Measurements from ENCODE around the gene DDX6. TPM values are rescaled to one million over a fixed set of nuclear protein-coding genes. Genes with fewer than 3 reads are reported as not detected.

The DDX6 gene
- total and polyA plus RNA-seq, 2 of the 8 experiments (the other 6 are each of a cell fraction or from before 2014, with no cell fraction given), result 29.8 to 181 TPM

DNA sequence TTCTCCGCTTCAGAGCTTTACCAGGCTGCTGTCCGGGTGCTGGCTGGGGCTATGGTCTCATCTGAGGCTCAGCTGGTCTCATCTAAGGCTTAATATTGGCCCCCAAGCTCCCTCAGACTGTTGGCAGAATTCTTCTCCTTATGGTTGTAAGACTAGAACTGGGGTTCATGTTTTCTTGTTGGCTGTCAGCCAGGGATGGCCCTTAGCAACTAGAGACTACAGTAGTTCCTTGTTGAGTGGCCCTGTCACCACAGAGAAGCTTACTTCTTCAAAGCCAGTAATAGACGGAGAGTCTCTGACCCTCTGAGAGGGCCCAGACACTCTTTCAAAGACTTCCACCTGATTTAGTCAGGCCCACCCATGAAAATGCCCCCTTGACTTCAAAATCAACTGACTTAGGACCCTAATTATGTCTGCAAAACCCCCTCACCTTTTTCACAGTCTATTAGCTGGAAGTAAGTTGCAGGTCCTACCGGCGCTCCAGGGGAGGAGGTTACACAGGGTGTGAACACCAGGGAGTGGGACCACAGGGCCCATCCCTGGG lies 87.3 kb downstream of the DDX6 start:
- Histone ChIP-seq H3K9me3 (ENCODE audit: insufficient read depth in 2 of 2, low read depth in 1 of 2, low read length in 1 of 2) (peaks cover 6 to 7% of the 10 kb centered on the region in 2 experiments; a peak in 2 of 4 replicates), H3K4ac (replicated peaks; ENCODE audit: insufficient read length, low read depth, low read length) (no peak overlapping the region), H3K4me2 (ENCODE audit: insufficient read depth in 1 of 2, low read depth in 2 of 2, low read length in 2 of 2) (no peak overlapping the region), H2BK12ac (ENCODE audit: low read depth, low read length) (no peak overlapping the region), H3K9ac (replicated peaks in 1 of 4; ENCODE audit: extremely low read depth in 1 of 4, low read depth in 3 of 4, low read length in 3 of 4) (no peak overlapping the region), H3K79me1 (ENCODE audit: low read depth, low read length) (no peaks in the 10 kb centered on the region; the same call in 1 of the 2 replicates), H2BK5ac (ENCODE audit: low read depth, low read length) (no peak overlapping the region), H3K79me2 (ENCODE audit: control insufficient read depth in 1 of 2, insufficient read depth in 2 of 2, low read length in 2 of 2) (no peaks in the 10 kb centered on the region), H3K18ac (ENCODE audit: extremely low read depth, low read length) (no peak overlapping the region), H4K20me1 (replicated peaks in 1 of 2; ENCODE audit: control insufficient read depth in 1 of 2, insufficient read depth in 2 of 2, low read length in 2 of 2) (no peaks in the 10 kb centered on the region), H3K27me3 (replicated peaks in 1 of 4; ENCODE audit: control insufficient read depth in 3 of 4, extremely low read depth in 1 of 4, insufficient read depth in 3 of 4, low read length in 3 of 4) (no peaks in the 10 kb centered on the region), H3K14ac (ENCODE audit: insufficient read length) (no peak overlapping the region), H3K4me1 (replicated peaks in 1 of 4; ENCODE audit: control insufficient read depth in 3 of 4, insufficient read depth in 4 of 4, low read length in 3 of 4) (peaks cover 0 to 9% (median 4%) of the 10 kb centered on the region in 4 experiments; a peak in 3 of 7 replicates), H2AFZ (ENCODE audit: low read length) (no peak overlapping the region), H3K36me3 (ENCODE audit: control insufficient read depth in 2 of 4, insufficient read depth in 4 of 4, low read length in 3 of 4) (peaks cover 0 to 6% (median 0%) of the 10 kb centered on the region in 4 experiments; a peak in 4 of 8 replicates), H3K56ac (replicated peaks; ENCODE audit: insufficient read length, low read depth, low read length) (no peak overlapping the region), H2BK120ac (replicated peaks; ENCODE audit: low read depth, low read length) (no peak overlapping the region), H3K23me2 (ENCODE audit: low read depth, low read length) (peaks cover 2% of the 10 kb centered on the region; the same call in 1 of the 2 replicates), H4K91ac (replicated peaks; ENCODE audit: insufficient read length, low read length) (no peak overlapping the region), H2AK5ac (ENCODE audit: low read depth, low read length) (no peak overlapping the region), H3K27ac (ENCODE audit: low read depth, low read length) (no peak overlapping the region), H3K23ac (ENCODE audit: insufficient read length) (no peak overlapping the region), H3K4me3 (ENCODE audit: extremely low read depth in 1 of 4, insufficient read depth in 2 of 4, low read depth in 3 of 4, low read length in 4 of 4) (no peak overlapping the region), H4K5ac (ENCODE audit: insufficient read length, low read depth, low read length) (no peak overlapping the region), H2BK15ac (ENCODE audit: low read length) (no peak overlapping the region), H4K8ac (ENCODE audit: extremely low read depth, insufficient read depth, low read length) (no peak overlapping the region), H2BK20ac (ENCODE audit: low read length) (no peak overlapping the region)
- ChIA-PET POLR2A (ENCODE audit: partially characterized antibody) (interaction anchor here (0.8 kb wide), 1 partner anchor 12 kb away, joined by 4 read pairs; no protein-coding TSS in a partner anchor), CTCF (ENCODE audit: partially characterized antibody) (interaction anchor here (0.9 to 7.0 kb wide), 3 partner anchors 13 to 35 kb away, joined by 3 to 39 read pairs (median 5); no protein-coding TSS in a partner anchor)
- 94% methylated on average over 5 of the region's 5 CpGs; no CpG with 5 or more reads in 1 of the 2 experiments for WGBS, 2 experiments (ENCODE audit: extremely low coverage in 1 of 2, insufficient coverage in 1 of 2, insufficient read length in 1 of 2, insufficient replicate concordance in 2 of 2, low coverage in 1 of 2, low lambda C conversion rate in 2 of 2, missing lambda C conversion rate in 1 of 2)
- DNase-seq (ENCODE audit: low read depth in 1 of 2, low spot score in 2 of 2), result no peak
- FAIRE-seq, result no peak
- no peak for TF ChIP-seq PHF8 (conservative IDR thresholded peaks at IDR 0.05; ENCODE audit: low read depth, low read length)
